Right atrium auricular region (tissue), 2 donors: ENCODE data around the gene TBC1D2. TPM values are rescaled to one million over a fixed set of nuclear protein-coding genes. Genes with fewer than 3 reads are reported as not detected.

Source experiments
- DNase-seq: peaks from one replicate; pipeline ENCODE4 v3.0.0-alpha.2; 2019; ENCODE audit warnings: low spot score
- H3K27ac ChIP-seq, 2 donors: fragments of 200-600 bp; sonication (generic); 1 replicate in 1 of 2; 2 replicates in 1 of 2; pipeline ENCODE4 v1.5.1; 2016 to 2019
- H3K27me3 ChIP-seq, 2 donors: fragments of 200-600 bp; sonication (generic); one replicate each; pipeline versions ENCODE4 v1.5.1 to v1.6.0; 2017 to 2019
- H3K36me3 ChIP-seq: fragments of 200-600 bp; sonication (generic); one replicate; pipeline ENCODE4 v1.5.1; 2016
- H3K4me1 ChIP-seq, 2 donors: fragments of 200-600 bp; sonication (generic); one replicate each; pipeline versions ENCODE4 v1.5.1 to v1.6.0; 2017 to 2019
- H3K4me3 ChIP-seq, 2 donors: fragments of 200-600 bp; sonication (generic); 1 replicate in 1 of 2; 2 replicates in 1 of 2; pipeline ENCODE4 v1.5.1; 2017 to 2019; ENCODE audit warnings: mild to moderate bottlenecking in 1 of 2, moderate library complexity in 1 of 2
- H3K9me3 ChIP-seq, 2 donors: fragments of 200-600 bp; sonication (generic); one replicate each; pipeline ENCODE4 v1.5.1; 2019
- CTCF ChIP-seq, 2 donors: fragments of 200-600 bp; sonication (generic); IDR thresholded peaks; one replicate each; pipeline ENCODE4 v1.5.1; 2019; ENCODE audit warnings: antibody characterized with exemption in 2 of 2
- total RNA-seq, 2 donors: library from RNA; depleted of rRNA; stranded (reverse); fragments of >200 nt; gene quantifications; one replicate each; pipeline ENCODE4 v1.1.0, GENCODE V29; 2016

TBC1D2 gene
- total RNA-seq, 2 donors from 2014 or later = 2.6 to 4.6 TPM

DNA sequence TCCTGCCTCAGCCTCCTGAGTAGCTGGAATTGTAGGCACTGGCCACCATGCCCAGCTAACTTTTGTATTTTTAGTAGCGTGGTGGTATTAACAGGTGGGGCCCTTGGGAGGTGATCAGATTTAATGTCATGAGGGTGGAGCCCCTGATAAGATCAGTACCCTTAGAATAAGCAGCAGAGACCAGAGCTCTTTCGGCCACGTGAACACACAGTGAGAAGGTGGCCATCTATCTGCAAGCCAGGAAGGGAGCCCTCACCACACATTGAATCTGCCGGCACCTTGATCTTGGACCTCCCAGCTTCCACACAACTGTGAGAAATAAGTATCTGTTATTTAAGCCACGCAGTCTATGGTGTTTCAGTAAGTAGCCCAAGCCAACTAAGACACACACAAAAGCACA, 22.5 kb downstream of the TBC1D2 start:
- peaks cover 13% of the 10 kb centered on the region for H3K36me3 ChIP-seq

GRCh38 chr9:98231770-98232478, 23.5 kb downstream of the TBC1D2 start:
- no peak overlapping the region for H3K4me3 ChIP-seq
- H3K27ac ChIP-seq = no peak overlapping the region
- DNase-seq = no peak
- TF ChIP-seq CTCF (IDR thresholded peaks at IDR 0.05) = no peak
- H3K9me3 ChIP-seq = no peaks in the 10 kb centered on the region
- peaks cover 15% of the 10 kb centered on the region for H3K36me3 ChIP-seq
- H3K4me1 ChIP-seq = no peaks in the 10 kb centered on the region
- H3K27me3 ChIP-seq = no peaks in the 10 kb centered on the region

More for the DNA sequence above, 22.5 kb downstream of the TBC1D2 start:
- no peak for DNase-seq
- Histone ChIP-seq H3K27me3 (no peaks in the 10 kb centered on the region), H3K9me3 (no peaks in the 10 kb centered on the region), H3K27ac (no peak overlapping the region), H3K4me1 (no peaks in the 10 kb centered on the region), H3K4me3 (no peak overlapping the region)
- no peak for TF ChIP-seq CTCF (IDR thresholded peaks at IDR 0.05)

- H3K9me3 ChIP-seq = no peaks in the 10 kb centered on the region
- H3K27ac ChIP-seq = no peak overlapping the region
- no peaks in the 10 kb centered on the region for H3K27me3 ChIP-seq
- H3K4me3 ChIP-seq = no peak overlapping the region
- no peak for DNase-seq
- H3K36me3 ChIP-seq = peaks cover 19% of the 10 kb centered on the region
- TF ChIP-seq CTCF (IDR thresholded peaks at IDR 0.05) = no peak
- H3K4me1 ChIP-seq = no peaks in the 10 kb centered on the region
Measured at GRCh38 chr9:98230789-98231188, 24.7 kb downstream of the TBC1D2 start.

GRCh38 chr9:98230304-98230703, 25.1 kb downstream of the TBC1D2 start:
- Histone ChIP-seq H3K27ac (no peak overlapping the region), H3K4me1 (no peaks in the 10 kb centered on the region), H3K27me3 (no peaks in the 10 kb centered on the region), H3K36me3 (peaks cover 19% of the 10 kb centered on the region), H3K9me3 (no peaks in the 10 kb centered on the region), H3K4me3 (no peak overlapping the region)
- DNase-seq = no peak
- TF ChIP-seq CTCF (IDR thresholded peaks at IDR 0.05) = no peak

DNA sequence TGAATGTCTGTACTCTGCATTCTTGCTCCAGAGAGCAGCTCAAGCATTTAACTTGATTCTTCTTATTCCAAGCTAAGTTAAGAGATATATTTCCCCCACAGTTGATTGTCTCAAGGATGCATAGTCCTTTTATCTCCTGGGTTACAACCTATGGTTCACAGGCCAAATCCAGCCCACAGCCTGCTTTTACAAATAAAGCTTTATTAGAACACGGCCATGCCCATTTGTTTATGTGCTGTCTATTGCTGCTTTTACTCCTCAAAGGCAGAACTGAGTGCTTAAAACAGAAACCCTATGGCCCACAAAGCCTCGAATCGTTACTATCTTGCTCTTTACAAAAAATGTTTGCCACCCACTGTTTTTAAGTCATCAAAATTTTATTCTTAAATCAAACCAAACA, 25.8 kb downstream of the TBC1D2 start:
- Histone ChIP-seq H3K27ac (no peak overlapping the region), H3K4me1 (no peaks in the 10 kb centered on the region), H3K36me3 (peaks cover 19% of the 10 kb centered on the region), H3K27me3 (no peaks in the 10 kb centered on the region), H3K4me3 (no peak overlapping the region), H3K9me3 (no peaks in the 10 kb centered on the region)
- TF ChIP-seq CTCF (IDR thresholded peaks at IDR 0.05) = no peak
- DNase-seq = no peak

DNA sequence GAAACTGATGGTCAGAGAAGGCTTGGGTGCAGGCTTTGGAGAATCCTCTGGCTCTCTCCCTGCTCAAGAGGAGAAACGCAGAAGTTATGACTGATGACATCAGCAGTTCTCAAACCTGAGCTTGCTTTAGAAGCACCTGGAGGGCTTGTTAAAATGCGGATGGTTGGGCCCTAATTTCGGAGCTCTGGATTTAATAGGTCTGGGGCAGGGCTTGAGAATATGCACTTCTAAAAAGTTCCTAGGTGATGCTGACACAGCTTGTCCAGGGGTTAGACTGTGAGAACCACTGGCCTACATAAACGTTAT, 26.4 kb downstream of the TBC1D2 start:
- peaks cover 19% of the 10 kb centered on the region for H3K36me3 ChIP-seq
- H3K9me3 ChIP-seq = no peaks in the 10 kb centered on the region
- no peaks in the 10 kb centered on the region for H3K27me3 ChIP-seq
- H3K4me1 ChIP-seq = no peaks in the 10 kb centered on the region
- no peak for DNase-seq
- H3K27ac ChIP-seq = no peak overlapping the region
- TF ChIP-seq CTCF (IDR thresholded peaks at IDR 0.05) = no peak
- H3K4me3 ChIP-seq = no peak overlapping the region
